Epithelial cell of proximal tubule (primary cell): Measurements from ENCODE around the gene B3GAT3. TPM values are rescaled to one million over a fixed set of nuclear protein-coding genes. Genes with fewer than 3 reads are reported as not detected.
"Not testable (repeated sequence)": the region's sequence is repeated elsewhere in the genome, so short reads cannot be mapped to it uniquely, and the experiment has no call there.

Experiments
- DNase-seq: peaks from one replicate; pipeline ENCODE4 v3.0.0-alpha.2; 2011; ENCODE audit warnings: low read depth
- H3K4me3 ChIP-seq: 2 replicates; pipeline ENCODE4 v1.5.1; 2011; ENCODE audit warnings: low read depth, mild to moderate bottlenecking, low read length
- total RNA-seq: library from RNA; depleted of rRNA; stranded (reverse); fragments of >200 nt; gene quantifications from 2 replicates; pipeline ENCODE4 v1.2.3, GENCODE V29; 2015
- TF ChIP-seq, protein P1 (sequence below): conservative IDR thresholded peaks from 2 replicates; pipeline ENCODE4 v1.5.1; 2012; ENCODE audit warnings: low read depth, mild to moderate bottlenecking, low read length

Gene B3GAT3
- total RNA-seq, 1 donor from 2014 or later = 67.7 TPM

GRCh38 chr11:62644220-62644619 is 22.4 kb upstream of the B3GAT3 start:
- no peak for DNase-seq
- TF ChIP-seq, protein P1, sequence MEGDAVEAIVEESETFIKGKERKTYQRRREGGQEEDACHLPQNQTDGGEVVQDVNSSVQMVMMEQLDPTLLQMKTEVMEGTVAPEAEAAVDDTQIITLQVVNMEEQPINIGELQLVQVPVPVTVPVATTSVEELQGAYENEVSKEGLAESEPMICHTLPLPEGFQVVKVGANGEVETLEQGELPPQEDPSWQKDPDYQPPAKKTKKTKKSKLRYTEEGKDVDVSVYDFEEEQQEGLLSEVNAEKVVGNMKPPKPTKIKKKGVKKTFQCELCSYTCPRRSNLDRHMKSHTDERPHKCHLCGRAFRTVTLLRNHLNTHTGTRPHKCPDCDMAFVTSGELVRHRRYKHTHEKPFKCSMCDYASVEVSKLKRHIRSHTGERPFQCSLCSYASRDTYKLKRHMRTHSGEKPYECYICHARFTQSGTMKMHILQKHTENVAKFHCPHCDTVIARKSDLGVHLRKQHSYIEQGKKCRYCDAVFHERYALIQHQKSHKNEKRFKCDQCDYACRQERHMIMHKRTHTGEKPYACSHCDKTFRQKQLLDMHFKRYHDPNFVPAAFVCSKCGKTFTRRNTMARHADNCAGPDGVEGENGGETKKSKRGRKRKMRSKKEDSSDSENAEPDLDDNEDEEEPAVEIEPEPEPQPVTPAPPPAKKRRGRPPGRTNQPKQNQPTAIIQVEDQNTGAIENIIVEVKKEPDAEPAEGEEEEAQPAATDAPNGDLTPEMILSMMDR = no peak
- no peak overlapping the region for H3K4me3 ChIP-seq

- H3K4me3 ChIP-seq = no peak overlapping the region
- no peak for DNase-seq
- TF ChIP-seq, protein P1 = no peak
Measured at GRCh38 chr11:62632492-62632891, 10.7 kb upstream of the B3GAT3 start.

DNA sequence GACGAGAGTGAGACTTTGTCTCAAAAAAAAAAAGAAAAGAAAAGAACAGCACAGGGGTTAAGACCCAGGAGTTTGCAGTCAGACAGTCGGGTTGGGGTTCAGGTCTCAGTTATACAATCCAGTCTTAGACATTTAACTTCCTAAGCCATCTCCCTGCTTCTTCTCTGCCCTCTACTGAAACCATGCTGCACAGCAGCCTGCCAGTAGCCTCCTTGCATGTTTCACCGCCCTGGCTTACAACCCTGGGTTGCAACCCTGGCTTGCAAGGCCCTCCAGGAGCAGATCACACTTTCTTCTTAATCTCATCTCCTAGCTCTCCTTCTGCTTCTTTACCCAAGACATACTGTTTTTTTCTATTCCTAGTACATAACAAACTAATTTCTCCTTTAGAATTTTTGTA is 5.9 kb upstream of the B3GAT3 start:
- TF ChIP-seq, protein P1 = peak; percentile 17
- no peak overlapping the region for H3K4me3 ChIP-seq
- DNase-seq = no peak

GRCh38 chr11:62622476-62623089 is 797 bp upstream of the B3GAT3 start:
- TF ChIP-seq, protein P1 = no peak
- peak overlapping the region; percentile 20 for H3K4me3 ChIP-seq
- no peak for DNase-seq

DNA sequence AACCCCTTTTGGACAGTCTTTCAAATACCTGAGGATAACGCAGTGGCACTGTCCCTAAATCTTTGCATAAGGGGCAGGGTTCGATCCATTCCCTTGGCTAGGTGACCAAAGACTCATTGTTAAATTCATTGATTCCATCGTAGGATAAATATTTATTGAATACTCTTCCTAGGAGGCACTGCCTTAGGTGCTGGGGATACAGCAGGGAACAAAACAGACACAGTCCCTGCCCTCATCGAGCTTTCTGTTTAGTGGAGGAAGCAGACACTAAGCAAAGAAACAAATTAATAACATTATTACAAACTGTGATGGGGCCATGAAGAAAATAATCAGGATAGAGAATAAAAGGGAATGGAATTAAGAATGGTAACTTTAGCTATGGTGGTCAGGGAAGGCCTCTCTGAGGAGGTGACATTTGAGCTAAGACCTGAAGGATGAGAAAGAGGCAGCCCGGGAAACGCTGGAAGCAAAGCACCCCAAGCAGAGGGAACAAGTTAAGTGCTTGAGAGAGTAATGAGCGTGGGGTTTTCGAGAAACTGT is 689 bp downstream of the B3GAT3 start:
- DNase-seq = no peak
- TF ChIP-seq, protein P1 = no peak
- peak overlapping the region; percentile 87 for H3K4me3 ChIP-seq

DNA sequence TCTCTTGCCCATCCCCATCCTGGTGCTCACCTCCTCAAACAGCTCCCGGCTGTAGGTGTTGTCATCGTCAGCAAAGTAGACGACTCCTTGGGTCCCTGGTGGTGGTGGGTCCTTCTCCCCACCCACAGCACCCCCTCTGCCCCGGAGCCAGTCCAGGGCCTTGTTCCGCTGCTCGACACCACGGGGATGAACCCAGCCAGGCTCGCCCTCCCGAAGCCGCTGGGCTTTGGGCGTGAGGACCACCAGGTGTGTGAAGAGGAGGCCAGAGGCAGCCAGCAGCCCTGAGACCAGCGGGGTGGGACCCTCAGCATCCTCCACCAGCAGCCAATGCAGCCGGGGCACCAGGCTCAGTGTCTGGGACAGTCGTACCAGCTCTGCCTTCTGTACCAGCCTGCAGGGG is 4.8 kb downstream of the B3GAT3 start:
- not testable (repeated sequence) for DNase-seq, H3K4me3 ChIP-seq

DNA sequence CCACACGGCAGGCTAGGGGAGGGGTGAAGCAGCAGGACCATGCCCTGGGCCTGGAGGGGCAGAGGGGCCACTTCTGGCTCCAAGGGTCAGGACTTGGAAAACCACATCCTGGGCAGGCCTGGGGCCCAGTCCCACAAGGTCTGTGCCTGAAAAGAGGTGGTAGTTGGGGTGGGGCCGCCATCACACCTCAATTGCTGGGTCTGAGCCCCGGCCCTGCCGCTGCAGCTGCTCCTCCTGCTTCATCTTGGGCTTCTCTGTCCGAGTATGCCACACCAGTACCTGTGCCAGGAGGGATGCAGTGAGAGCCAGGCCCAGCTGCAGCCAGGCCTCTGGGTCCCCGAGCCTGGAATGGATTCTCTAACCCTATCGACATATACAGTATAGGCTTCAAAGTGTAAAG is 6.3 kb downstream of the B3GAT3 start:
- DNase-seq = no peak
- no peak overlapping the region for H3K4me3 ChIP-seq
- TF ChIP-seq, protein P1 = no peak
